IPS-18c (cell line): Measurements from ENCODE around the gene DLK1.

Source experiments
- H3K4me3 ChIP-seq: 2 replicates; pipeline ENCODE4 v1.7.0; 2013; ENCODE audit warnings: low read depth, mild to moderate bottlenecking, low read length, moderate library complexity; ENCODE audit not compliant: insufficient read depth
- H3K9me3 ChIP-seq: one replicate; pipeline ENCODE4 v1.6.1; 2013; ENCODE audit warnings: mild to moderate bottlenecking, low read length, moderate library complexity; ENCODE audit not compliant: control insufficient read depth, insufficient read depth

Gene DLK1

DNA sequence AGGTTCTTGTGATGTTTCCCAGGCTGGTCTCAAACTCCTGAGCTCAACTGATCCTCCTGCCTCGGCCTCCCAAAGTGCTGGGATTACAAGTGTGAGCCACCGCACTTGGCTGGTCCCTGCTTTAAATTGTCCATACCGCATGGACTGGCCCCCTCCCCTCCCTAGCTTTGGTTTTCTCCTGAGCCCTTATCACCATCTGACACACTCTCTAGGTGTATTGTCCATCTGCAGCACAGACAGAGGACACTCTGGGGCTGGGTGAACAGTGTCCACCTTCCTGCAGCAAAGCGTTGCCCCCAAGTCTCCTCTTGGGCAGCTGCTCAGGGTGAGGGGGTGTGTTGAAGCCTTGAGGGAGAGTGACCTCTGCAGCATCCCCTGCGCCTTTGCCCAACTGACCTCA is 36.0 kb upstream of the DLK1 start:
- Histone ChIP-seq H3K9me3 (no peaks in the 10 kb centered on the region), H3K4me3 (no peak overlapping the region)

DNA sequence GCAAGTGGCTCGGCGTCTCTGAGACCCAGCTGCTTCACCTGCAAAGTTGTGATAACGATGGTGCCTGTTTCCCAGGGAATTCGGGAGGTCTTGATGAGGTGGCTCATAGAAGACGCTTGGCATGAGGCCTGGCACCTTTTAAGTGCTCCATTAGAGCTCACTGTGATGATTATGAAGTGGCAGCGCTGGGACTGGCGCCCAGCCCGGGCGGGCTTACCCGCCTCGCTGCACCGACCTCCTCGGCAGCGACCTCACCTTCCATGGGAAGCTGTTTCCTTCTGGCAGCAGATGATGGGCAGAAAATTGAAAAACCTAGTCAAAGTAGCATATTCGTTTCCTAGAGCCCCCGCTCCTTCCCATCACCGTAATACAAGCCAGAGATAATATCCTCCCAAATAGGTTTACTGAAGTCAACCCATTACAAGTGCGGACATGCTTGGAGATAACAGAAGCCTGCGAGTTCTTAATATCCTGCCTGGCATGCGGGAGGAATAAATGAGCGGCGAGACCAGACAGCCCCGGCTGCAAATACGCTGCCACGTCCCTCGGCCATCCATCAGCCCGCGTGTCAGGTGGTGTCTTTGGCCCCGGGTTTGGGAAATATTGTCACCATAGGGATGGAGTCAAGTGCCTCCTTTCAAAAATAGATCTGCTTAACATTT is 35.2 kb upstream of the DLK1 start:
- no peak overlapping the region for H3K4me3 ChIP-seq
- H3K9me3 ChIP-seq, result no peaks in the 10 kb centered on the region

DNA sequence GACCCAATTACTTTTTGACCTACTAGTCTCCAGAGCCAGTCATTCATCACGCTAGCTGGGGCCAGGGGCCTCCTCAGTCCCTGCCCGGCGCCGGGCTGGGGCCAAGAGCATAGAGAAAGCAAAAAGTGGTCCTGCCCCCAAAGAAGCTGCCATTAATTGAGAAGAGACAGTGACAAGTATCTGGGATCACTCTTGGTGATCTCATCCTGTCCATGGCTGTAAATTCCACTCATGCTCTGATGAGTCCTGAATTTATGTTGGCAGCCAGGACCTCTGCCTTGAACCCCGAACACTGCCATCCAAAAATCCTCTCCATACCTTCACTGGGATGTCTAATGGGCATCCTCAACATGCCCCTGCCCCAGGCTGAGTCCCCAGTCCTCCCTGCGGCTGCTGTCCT is 34.4 kb upstream of the DLK1 start:
- Histone ChIP-seq H3K9me3 (no peaks in the 10 kb centered on the region), H3K4me3 (no peak overlapping the region)

DNA sequence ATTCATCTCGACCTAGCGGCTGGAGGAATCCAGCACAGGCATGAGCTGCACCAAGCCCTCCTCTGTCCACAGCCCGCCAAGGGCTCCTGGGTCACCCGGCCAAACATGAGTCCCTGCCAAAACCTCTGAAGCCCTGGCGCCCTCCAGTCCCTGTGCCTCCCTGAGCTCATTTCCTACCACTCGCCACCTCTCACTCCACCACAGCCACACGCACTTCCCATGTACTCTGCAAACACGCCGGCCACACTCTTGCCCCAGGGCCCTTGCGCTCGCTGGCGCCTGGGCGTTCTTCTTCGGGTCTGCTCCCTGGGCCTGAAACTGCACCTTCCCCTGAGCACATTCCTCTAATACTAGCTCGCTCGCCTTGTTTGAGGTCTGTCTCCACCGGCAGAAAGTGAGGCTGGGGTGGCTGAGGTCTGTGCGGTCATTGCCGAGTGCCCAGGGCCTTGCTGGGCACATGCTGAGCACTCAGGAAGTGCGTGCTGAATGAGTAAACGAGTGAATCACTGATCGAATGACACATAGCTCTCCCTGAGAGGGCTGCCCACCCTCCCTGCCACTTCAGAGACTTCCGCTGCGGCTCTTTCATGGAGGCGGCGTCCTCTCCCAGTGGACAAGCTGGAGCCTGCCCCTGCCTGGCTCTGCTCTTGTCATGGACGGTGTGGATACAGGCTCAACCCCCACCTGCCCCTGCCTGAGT is 33.7 kb upstream of the DLK1 start:
- Histone ChIP-seq H3K9me3 (no peaks in the 10 kb centered on the region), H3K4me3 (no peak overlapping the region)

DNA sequence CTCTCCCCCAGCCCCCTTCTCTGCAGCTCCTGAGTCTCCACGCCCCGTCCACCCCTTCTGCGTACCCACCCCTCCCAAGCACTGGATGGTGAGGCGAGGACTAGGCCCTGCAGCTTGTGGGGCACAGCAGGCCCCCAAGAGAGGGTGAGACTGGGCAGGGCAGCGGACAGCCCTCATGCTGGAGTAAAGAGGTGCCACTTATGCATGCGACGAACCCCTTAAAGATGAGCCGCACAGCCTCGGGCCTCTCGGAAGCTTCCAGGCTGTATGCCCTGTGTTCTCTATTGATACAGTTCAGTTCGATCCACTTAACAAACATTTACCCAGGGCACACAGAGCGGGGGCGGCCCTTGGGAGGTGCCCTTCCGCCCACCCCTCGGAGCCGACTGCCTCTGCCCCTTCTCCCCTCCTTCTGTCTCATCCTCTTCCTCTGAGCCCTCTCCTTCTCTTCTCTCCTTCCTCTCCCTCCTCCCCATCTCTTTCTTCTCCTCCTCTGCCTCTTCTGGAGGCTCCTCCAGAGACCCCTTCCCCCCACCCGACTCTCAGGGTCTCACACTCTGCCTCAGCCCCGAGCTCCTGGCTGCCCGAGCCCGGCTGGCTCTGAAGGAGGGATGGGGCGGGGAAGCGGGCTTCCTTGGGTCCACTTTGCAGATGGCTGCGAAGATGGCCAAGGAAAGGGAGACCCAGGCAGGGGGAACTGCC is 32.7 kb upstream of the DLK1 start:
- no peak overlapping the region for H3K4me3 ChIP-seq

DNA sequence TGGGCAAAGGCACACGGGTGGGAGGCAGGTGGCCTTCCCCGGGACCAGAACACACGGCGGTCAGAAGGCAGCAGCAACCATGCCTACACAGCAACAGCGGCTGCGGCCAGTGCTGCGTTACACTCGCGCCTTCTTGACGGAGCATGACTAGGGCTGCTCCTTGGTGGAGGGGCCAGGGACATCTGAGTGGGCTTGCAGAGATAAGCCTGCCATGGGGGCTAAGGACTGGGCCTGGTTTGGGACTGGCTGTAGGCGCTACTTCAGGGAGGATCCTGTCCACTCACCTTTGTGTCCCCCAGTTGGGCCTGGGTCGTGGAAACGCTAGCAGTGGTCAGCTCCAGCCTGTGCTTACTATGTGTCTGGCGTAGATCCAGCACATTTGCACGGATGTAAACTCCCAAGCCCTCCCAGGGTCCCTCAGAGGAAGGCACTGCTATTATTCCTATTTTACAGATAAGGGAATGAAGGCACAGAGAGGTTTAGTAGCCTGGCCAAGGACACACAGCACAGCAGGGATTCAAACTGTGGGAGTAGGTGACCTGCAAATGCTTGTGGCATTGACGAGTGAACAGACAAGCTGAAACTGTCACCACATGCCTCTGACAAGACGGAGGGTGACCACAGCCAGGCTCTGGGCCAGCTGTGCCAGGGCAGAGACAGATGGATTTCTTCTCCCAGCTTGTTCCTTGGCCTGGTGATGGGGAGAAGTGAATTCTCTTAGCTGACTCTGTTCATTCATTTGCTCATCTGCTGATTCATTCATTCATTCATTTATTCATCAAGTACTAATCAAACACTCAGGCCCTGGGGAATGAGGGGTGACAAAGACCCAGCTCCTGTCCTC is 31.9 kb upstream of the DLK1 start:
- H3K9me3 ChIP-seq, result no peaks in the 10 kb centered on the region

More for the DNA sequence above, 32.7 kb upstream of the DLK1 start:
- H3K9me3 ChIP-seq, result no peaks in the 10 kb centered on the region

DNA sequence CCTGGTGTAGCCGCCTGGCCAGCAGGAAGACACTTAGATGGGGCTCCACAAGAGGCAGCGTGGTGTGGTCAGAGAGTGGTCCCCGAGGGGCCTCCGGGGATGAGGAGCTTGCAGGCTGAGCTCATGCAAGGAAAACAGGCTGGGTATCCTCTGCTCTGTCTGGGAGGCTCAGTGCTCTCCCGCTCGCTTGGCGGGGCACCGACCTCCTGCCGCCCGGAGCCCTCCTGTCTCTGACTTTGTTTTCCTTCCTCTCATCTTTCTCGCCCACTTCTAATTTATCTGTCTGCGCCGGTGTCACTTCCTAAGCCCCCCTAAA is 31.3 kb upstream of the DLK1 start:
- Histone ChIP-seq H3K4me3 (no peak overlapping the region), H3K9me3 (no peaks in the 10 kb centered on the region)

More for the DNA sequence above, 31.9 kb upstream of the DLK1 start:
- no peak overlapping the region for H3K4me3 ChIP-seq

DNA sequence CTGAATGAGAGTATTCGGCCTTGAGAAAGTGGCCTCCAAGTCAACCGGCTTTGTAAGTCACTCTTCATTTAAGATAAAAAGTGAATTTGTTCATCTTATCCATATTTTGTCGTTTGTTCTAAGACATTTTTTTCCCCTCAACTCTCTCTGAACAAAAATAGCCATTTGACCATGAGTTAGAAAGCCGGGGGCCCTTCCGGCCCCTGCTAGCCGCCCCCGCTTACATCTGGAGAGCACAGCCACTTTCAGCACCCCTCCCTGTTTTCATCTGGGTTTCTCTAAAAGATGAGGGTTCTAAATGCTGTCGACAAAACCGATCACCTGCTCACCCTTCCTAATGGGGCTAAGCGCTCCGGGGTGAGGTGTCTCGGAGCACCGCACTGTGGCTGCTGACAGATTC is 30.7 kb upstream of the DLK1 start:
- no peaks in the 10 kb centered on the region for H3K9me3 ChIP-seq
- no peak overlapping the region for H3K4me3 ChIP-seq

DNA sequence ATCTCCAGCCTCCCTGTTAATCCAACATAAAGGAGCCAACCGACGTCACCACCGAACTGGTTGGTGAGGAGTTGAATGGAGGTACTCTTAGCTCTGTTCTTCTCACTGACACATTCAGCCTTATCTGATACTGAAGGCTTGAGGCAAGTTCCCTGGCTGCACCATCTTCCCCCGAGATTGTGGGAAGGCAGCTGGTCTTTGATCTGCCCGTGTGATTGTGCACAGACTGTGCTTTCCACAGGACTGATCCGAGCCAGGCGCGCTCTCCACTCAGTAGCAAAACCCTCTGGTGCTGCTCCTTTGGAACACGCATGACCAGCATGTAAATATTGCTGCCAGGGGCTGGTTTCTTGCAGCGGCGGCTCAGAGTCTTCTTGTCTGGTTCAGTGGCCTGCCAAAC is 30.1 kb upstream of the DLK1 start:
- Histone ChIP-seq H3K4me3 (no peak overlapping the region), H3K9me3 (no peaks in the 10 kb centered on the region)

DNA sequence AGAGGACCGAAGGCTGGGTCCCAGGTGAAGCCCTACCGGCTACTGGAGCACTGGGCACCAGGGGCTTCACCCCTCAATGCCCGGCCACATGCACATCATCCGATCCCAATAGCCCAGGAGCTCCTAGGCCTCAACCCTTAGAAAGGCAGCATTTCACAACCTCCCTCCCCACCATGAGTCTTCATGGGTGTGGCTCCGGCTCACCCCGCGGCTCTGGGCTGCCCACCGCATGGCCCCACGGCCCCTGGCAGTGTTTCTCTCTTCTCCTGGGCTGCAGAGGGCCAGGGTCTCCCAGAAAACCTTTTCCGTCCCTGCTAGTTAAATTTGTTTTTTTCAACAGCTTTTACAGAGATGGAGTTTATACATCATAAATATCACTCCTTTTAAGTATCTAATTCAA is 28.6 kb upstream of the DLK1 start:
- Histone ChIP-seq H3K4me3 (no peak overlapping the region), H3K9me3 (no peaks in the 10 kb centered on the region)

DNA sequence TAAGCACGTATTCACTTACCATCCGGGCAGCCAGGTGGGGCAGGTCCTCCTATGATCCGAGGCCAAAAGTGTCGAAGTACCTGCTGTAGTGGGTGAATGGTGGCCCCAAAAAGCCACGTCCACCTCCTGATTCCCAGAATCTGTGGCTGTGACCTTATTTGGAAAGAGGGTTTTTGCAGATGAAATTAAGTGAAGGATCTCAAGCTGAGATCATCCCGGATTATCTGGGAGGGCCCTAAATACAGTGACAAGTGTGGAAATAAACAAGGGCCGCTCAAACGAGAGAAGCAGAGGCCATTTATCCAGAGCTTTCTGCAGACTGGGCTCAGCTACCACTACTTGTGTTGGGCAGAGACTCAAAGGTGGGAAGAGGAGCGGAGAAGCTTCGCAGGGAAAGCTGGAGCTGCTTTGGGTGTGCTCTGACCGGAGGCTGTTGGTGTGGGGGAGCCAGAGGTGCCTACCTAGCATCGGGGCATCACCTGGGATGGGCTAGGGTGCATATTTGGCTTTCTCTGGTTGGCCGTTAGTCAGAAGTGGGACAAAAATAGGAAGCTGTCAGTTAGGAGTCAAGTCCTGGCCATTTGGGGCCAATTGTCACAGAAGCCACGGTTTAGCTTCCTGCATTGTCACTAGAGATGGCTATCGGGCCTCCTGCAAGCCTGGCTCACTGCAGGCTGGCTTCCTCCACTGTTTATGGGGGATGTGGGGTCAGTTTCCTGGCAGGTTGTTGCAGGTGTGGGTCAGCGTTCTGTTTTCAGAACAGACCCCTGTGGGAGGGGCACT is 27.8 kb upstream of the DLK1 start:
- Histone ChIP-seq H3K9me3 (no peaks in the 10 kb centered on the region), H3K4me3 (no peak overlapping the region)

DNA sequence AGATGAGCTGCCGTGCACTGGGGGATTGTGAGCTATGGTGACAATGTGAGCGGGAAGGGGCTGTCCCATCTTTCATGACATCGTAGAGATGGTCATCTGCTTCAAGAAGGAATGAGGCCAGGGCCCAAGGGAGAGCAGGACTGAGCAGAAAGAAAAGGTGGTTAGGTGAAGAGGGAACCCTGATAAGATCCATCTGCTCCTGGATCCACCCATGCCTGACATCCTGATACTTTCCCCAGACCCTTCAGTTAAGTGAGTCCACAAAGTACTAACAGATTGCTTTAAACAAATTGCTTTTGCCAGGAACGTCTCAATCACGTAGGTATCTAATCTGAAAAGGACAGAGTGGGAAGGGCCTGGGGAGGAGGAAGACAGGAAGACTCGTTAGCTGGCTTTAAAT is 25.4 kb upstream of the DLK1 start:
- H3K4me3 ChIP-seq, result no peak overlapping the region
- H3K9me3 ChIP-seq, result no peaks in the 10 kb centered on the region

DNA sequence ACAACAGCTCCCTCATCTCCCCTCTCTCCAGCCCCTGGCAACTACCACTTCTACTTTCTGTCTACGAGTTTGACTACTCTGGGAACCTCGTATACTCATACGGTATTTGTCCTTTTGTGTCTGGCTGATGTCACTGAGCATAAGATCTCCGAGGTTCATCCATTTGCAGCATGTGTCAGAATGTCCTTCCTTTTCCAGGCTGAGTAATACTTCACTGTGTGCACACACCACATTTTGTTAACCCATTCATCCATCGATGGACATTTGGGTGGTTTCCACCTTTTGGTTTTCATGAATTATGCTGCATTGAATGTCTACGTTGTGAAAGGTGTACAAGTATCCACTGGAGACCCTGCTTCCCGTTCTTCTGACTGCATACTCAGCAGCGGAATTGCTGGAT is 24.1 kb upstream of the DLK1 start:
- H3K9me3 ChIP-seq, result no peaks in the 10 kb centered on the region
- H3K4me3 ChIP-seq, result no peak overlapping the region

DNA sequence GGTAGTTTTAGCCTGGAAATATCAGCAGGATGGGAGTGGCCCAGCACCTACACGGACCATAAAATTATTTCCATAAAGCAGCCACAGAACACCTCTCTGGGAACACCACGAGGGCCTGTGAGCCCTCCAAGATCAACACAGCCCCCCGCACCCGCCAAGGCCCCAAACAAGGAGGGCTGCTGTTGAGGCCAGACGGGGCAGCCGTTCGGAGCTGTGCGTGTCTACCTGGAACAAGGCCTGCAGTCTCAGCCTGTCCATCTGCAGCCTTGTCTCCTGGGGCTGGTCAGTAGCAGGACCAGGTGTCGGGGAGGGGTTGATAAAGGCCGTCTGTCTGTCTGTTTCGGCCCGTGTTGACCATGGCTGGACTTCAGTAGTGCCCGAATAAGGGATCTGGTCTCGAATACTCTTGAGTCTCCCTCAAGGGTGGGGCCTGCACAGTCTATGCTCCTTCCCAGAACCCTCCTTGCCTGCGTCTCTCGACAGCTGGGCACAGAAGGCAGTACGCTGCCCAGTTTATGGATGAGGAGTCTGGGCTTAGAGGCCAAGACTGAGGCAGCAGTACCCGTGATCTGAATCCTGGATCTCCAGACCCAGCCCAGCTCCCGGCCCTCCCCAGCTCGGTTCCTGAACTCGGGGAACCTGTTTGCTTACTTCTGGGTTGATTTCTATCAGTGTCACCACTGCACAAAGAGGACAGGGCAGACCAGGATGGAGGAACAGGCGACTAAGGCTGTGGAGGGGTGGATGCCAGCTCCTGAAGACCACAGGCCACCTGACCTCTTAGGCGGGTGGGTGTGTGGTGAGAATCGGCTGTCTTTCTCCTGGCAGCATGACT is 23.1 kb upstream of the DLK1 start:
- H3K4me3 ChIP-seq, result no peak overlapping the region
- no peaks in the 10 kb centered on the region for H3K9me3 ChIP-seq

DNA sequence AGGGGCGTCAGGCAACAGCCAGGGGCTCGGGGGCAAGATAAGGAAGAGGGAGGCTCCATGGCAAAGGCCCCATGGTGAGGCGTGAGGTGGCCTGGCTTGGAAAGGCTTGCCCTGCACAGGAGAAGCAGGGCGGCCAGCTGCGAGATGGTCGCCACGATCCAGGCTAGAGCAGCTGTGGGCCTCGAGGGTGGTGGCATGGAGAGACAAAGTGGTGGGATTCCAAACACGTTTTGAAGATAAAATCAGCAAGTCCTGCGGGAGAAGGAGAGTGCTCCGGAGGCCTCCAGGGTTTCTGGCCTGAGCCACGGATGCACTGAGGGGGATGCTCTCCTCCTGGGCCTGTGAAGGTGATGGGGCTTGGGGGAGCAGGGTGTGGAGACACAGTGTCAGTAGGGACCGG is 20.5 kb upstream of the DLK1 start:
- H3K9me3 ChIP-seq, result no peaks in the 10 kb centered on the region
- H3K4me3 ChIP-seq, result no peak overlapping the region

DNA sequence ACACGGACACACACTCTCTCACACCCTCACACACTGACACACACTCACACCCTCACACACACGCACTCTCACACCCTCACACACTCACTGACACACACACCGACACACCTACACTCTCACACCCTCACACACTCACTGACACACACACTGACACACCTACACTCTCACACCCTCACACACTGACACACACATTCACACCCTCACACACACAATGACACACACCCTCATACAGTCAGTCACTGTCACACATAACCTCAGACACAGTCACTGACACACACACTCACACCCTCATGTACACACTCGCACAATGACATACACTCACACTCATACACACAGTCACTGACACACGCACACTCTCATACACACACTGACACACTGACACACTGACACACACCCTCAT is 19.8 kb upstream of the DLK1 start:
- Histone ChIP-seq H3K9me3 (no peaks in the 10 kb centered on the region), H3K4me3 (no peak overlapping the region)
